Lung (tissue), 12 donors: ENCODE data around the gene LNX2. TPM values are rescaled to one million over a fixed set of nuclear protein-coding genes. Genes with fewer than 3 reads are reported as not detected.

Experiments used
- ATAC-seq: fragments of 200-7000 bp; cut with Tn5 transposase; one replicate; pipeline ENCODE4 v1.9.1; 2020; ENCODE audit warnings: moderate number of reproducible peaks; ENCODE audit not compliant: insufficient read depth, low FRiP score
- DNase-seq, 3 donors: peaks; one replicate each; pipeline ENCODE4 v3.0.0-alpha.2; 2013 to 2017
- H3K27ac ChIP-seq, 2 donors: one replicate each; pipeline ENCODE4 v1.5.1; 2013; ENCODE audit warnings: mild to moderate bottlenecking in 2 of 2, moderate library complexity in 2 of 2, control low read depth in 1 of 2, inconsistent platforms in 1 of 2, low read depth in 1 of 2, low read length in 1 of 2
- H3K27me3 ChIP-seq, 3 donors: one replicate each; pipeline ENCODE4 v1.5.1; 2013; ENCODE audit warnings: low read length in 2 of 3; ENCODE audit not compliant: control insufficient read depth in 3 of 3, insufficient read depth in 3 of 3
- H3K36me3 ChIP-seq, 4 donors: one replicate each; pipeline ENCODE4 v1.5.1; 2013; ENCODE audit warnings: low read length in 4 of 4, mild to moderate bottlenecking in 1 of 4, moderate library complexity in 1 of 4; ENCODE audit not compliant: control insufficient read depth in 4 of 4, insufficient read depth in 4 of 4
- H3K4me1 ChIP-seq, 5 donors: one replicate each; pipeline ENCODE4 v1.5.1; 2013; ENCODE audit warnings: low read length in 5 of 5, mild to moderate bottlenecking in 2 of 5, moderate library complexity in 1 of 5; ENCODE audit not compliant: control insufficient read depth in 5 of 5, insufficient read depth in 5 of 5
- H3K4me3 ChIP-seq: one replicate; pipeline ENCODE4 v1.5.1; 2013; ENCODE audit warnings: mild to moderate bottlenecking, control low read depth, moderate library complexity
- H3K9ac ChIP-seq, 2 donors: one replicate each; pipeline ENCODE4 v1.5.1; 2013; ENCODE audit warnings: low read length in 2 of 2, control low read depth in 1 of 2; ENCODE audit not compliant: insufficient read depth in 1 of 2
- H3K9me3 ChIP-seq, 4 donors: one replicate each; pipeline ENCODE4 v1.5.1; 2013; ENCODE audit warnings: low read length in 3 of 4, mild to moderate bottlenecking in 1 of 4, moderate library complexity in 1 of 4; ENCODE audit not compliant: control insufficient read depth in 4 of 4, insufficient read depth in 3 of 4
- CTCF ChIP-seq: IDR thresholded peaks from 2 replicates; pipeline ENCODE4 v1.5.1; 2012; ENCODE audit warnings: mild to moderate bottlenecking; ENCODE audit errors: control extremely low read depth, extremely low read depth
- WGBS, 2 donors: extraction: QIAGEN DNeasy Blood & Tissue Kit; methylation state at CpG; one replicate each; pipeline ENCODE4 v1.1.7; 2013; 5-methylcytosine and 5-hydroxymethylcytosine counted together
- polyA plus RNA-seq, 2 donors: library from polyadenylated mRNA; stranded (reverse); fragments of 200-250 nt; gene quantifications; one replicate each; pipeline ENCODE4 v1.2.1, GENCODE V29; 2013
- total RNA-seq, 2 donors: library from RNA; depleted of rRNA in 1 of 2; stranded (reverse); fragments of >200 nt in 1 of 2; gene quantifications; one replicate each; pipeline ENCODE4 v1.2.1, GENCODE V29; 2014 to 2021
- donor health status: control.
- donor health status: control.
- donor health status: Bipolar disorder and iron deficiency.
- donor health status: healthy.
- donor health status: DM: yes; HTN: yes; CAD: no.

The LNX2 gene
- total and polyA plus RNA-seq, 4 donors, result 12.6 to 49.2 (median 22.3) TPM

GRCh38 chr13:27643334-27644132, 23.2 kb upstream of the LNX2 start:
- Histone ChIP-seq H3K4me3 (no peak overlapping the region), H3K36me3 (peaks cover 1 to 5% (median 3%) of the 10 kb centered on the region in 4 donors), H3K27ac (no peak overlapping the region), H3K27me3 (no peaks in the 10 kb centered on the region), H3K9ac (no peak overlapping the region), H3K4me1 (peaks cover 0 to 58% (median 8%) of the 10 kb centered on the region in 5 donors), H3K9me3 (no peaks in the 10 kb centered on the region)
- ATAC-seq (no peak), DNase-seq (peak in 1 of 3 donors; percentile 32)
- TF ChIP-seq CTCF, result no peak
- 76 to 77% methylated on average over 5 of the region's 5 CpGs for WGBS, 2 donors

GRCh38 chr13:27641711-27642502, 21.6 kb upstream of the LNX2 start:
- Histone ChIP-seq H3K9me3 (no peaks in the 10 kb centered on the region), H3K4me1 (peaks cover 2 to 69% (median 8%) of the 10 kb centered on the region in 5 donors), H3K27ac (no peak overlapping the region), H3K36me3 (peaks cover 0 to 2% (median 0%) of the 10 kb centered on the region in 4 donors), H3K9ac (no peak overlapping the region), H3K4me3 (no peak overlapping the region), H3K27me3 (no peaks in the 10 kb centered on the region)
- WGBS, 2 donors, result 88 to 90% methylated on average over 4 of the region's 4 CpGs
- DNase-seq, result no peak
- no peak for ATAC-seq
- no peak for TF ChIP-seq CTCF

- ATAC-seq, result no peak
- Histone ChIP-seq H3K4me1 (peaks cover 2 to 60% (median 11%) of the 10 kb centered on the region in 5 donors), H3K27ac (peak overlapping the region in 1 of 2 donors; percentile 21), H3K36me3 (peaks cover 0 to 7% (median 1%) of the 10 kb centered on the region in 4 donors), H3K9me3 (no peaks in the 10 kb centered on the region), H3K27me3 (no peaks in the 10 kb centered on the region), H3K9ac (peak overlapping the region in 1 of 2 donors; percentile 38), H3K4me3 (no peak overlapping the region)
- TF ChIP-seq CTCF, result no peak
- DNase-seq, result no peak
Measured at GRCh38 chr13:27639186-27639585, 18.9 kb upstream of the LNX2 start.
